ENCODE measurements around the gene KIAA2012. TPM values are rescaled to one million over a fixed set of nuclear protein-coding genes. Genes with fewer than 3 reads are reported as not detected.

The KIAA2012 gene
- total and polyA plus RNA-seq, 2 of the 8 experiments (the other 6 are each of a cell fraction or from before 2014, with no cell fraction given), result not detected

GRCh38 chr2:202142540-202142939 lies 69.5 kb downstream of the KIAA2012 start:
- DNase-seq (ENCODE audit: low read depth in 1 of 2, low spot score in 2 of 2) (no peak), FAIRE-seq (no peak)
- no peak overlapping the region for H2BK5ac ChIP-seq (ENCODE audit: low read depth, low read length)
- no peak overlapping the region for H3K56ac ChIP-seq (replicated peaks; ENCODE audit: insufficient read length, low read depth, low read length)
- H2AFZ ChIP-seq (ENCODE audit: low read length), result no peak overlapping the region
- no peak overlapping the region for H2AK5ac ChIP-seq (ENCODE audit: low read depth, low read length)
- no peaks in the 10 kb centered on the region for H3K79me2 ChIP-seq (ENCODE audit: control insufficient read depth in 1 of 2, insufficient read depth in 2 of 2, low read length in 2 of 2)
- no peak overlapping the region for H2BK15ac ChIP-seq (ENCODE audit: low read length)
- no peak overlapping the region for H3K9ac ChIP-seq (replicated peaks in 1 of 4; ENCODE audit: extremely low read depth in 1 of 4, low read depth in 3 of 4, low read length in 3 of 4)
- H3K4me2 ChIP-seq (ENCODE audit: insufficient read depth in 1 of 2, low read depth in 2 of 2, low read length in 2 of 2), result no peak overlapping the region
- H3K4ac ChIP-seq (replicated peaks; ENCODE audit: insufficient read length, low read depth, low read length), result no peak overlapping the region
- no peak overlapping the region for H2BK20ac ChIP-seq (ENCODE audit: low read length)
- H3K18ac ChIP-seq (ENCODE audit: extremely low read depth, low read length), result no peak overlapping the region
- no peak overlapping the region for H4K91ac ChIP-seq (replicated peaks; ENCODE audit: insufficient read length, low read length)
- CTCF ChIA-PET (ENCODE audit: partially characterized antibody), result interaction anchor here (1.0 kb wide), 1 partner anchor 17 kb away, joined by 3 read pairs; no protein-coding TSS in a partner anchor
- POLR2A ChIA-PET (ENCODE audit: partially characterized antibody), result no interaction called here
- no peak overlapping the region for H4K5ac ChIP-seq (ENCODE audit: insufficient read length, low read depth, low read length)
- H4K20me1 ChIP-seq (replicated peaks in 1 of 2; ENCODE audit: control insufficient read depth in 1 of 2, insufficient read depth in 2 of 2, low read length in 2 of 2), result no peaks in the 10 kb centered on the region
- H2BK12ac ChIP-seq (ENCODE audit: low read depth, low read length), result no peak overlapping the region
- H3K9me3 ChIP-seq (ENCODE audit: insufficient read depth in 2 of 2, low read depth in 1 of 2, low read length in 1 of 2), result no peaks in the 10 kb centered on the region
- H3K4me3 ChIP-seq (ENCODE audit: extremely low read depth in 1 of 4, insufficient read depth in 2 of 4, low read depth in 3 of 4, low read length in 4 of 4), result no peak overlapping the region
- no peak overlapping the region for H3K14ac ChIP-seq (ENCODE audit: insufficient read length)
- no peak overlapping the region for H2BK120ac ChIP-seq (replicated peaks; ENCODE audit: low read depth, low read length)
- 100% methylated on average over 1 of the region's 1 CpG; no CpG with 5 or more reads in 1 of the 2 experiments for WGBS, 2 experiments (ENCODE audit: extremely low coverage in 1 of 2, insufficient coverage in 1 of 2, insufficient read length in 1 of 2, insufficient replicate concordance in 2 of 2, low coverage in 1 of 2, low lambda C conversion rate in 2 of 2, missing lambda C conversion rate in 1 of 2)
- H3K79me1 ChIP-seq (ENCODE audit: low read depth, low read length), result no peaks in the 10 kb centered on the region
- no peaks in the 10 kb centered on the region for H3K27me3 ChIP-seq (replicated peaks in 1 of 4; ENCODE audit: control insufficient read depth in 3 of 4, extremely low read depth in 1 of 4, insufficient read depth in 3 of 4, low read length in 3 of 4)
- no peaks in the 10 kb centered on the region for H3K36me3 ChIP-seq (ENCODE audit: control insufficient read depth in 2 of 4, insufficient read depth in 4 of 4, low read length in 3 of 4)
- no peaks in the 10 kb centered on the region for H3K23me2 ChIP-seq (ENCODE audit: low read depth, low read length)
- no peak overlapping the region for H4K8ac ChIP-seq (ENCODE audit: extremely low read depth, insufficient read depth, low read length)
- peaks cover 0 to 13% (median 2%) of the 10 kb centered on the region in 4 experiments; a peak in 4 of 7 replicates for H3K4me1 ChIP-seq (replicated peaks in 1 of 4; ENCODE audit: control insufficient read depth in 3 of 4, insufficient read depth in 4 of 4, low read length in 3 of 4)
- H3K27ac ChIP-seq (ENCODE audit: low read depth, low read length), result no peak overlapping the region
- H3K23ac ChIP-seq (ENCODE audit: insufficient read length), result no peak overlapping the region
- no peak for TF ChIP-seq TAF1 (IDR thresholded peaks at IDR 0.05; ENCODE audit: low read depth, low read length)
- no peak for TF ChIP-seq RNF2 (IDR thresholded peaks at IDR 0.05; ENCODE audit: borderline replicate concordance, low read depth, low read length, missing control alignments, poor library complexity, severe bottlenecking)
- TF ChIP-seq SIRT6 (IDR thresholded peaks at IDR 0.05; ENCODE audit: low read length), result no peak
- no peak for TF ChIP-seq CEBPB (IDR thresholded peaks at IDR 0.05; ENCODE audit: low read depth, low read length)
- no peak for TF ChIP-seq USF2 (IDR thresholded peaks at IDR 0.05; ENCODE audit: low read length)
- TF ChIP-seq SIN3A (conservative IDR thresholded peaks at IDR 0.05 in 1 of 2, IDR thresholded peaks at IDR 0.05 in 1 of 2; ENCODE audit: low read depth in 1 of 2, low read length in 2 of 2), result no peak
- no peak for TF ChIP-seq TAF7 (optimal IDR thresholded peaks at IDR 0.05; ENCODE audit: borderline replicate concordance, low read depth, low read length)
- no peak for TF ChIP-seq POLR2AphosphoS5 (IDR thresholded peaks at IDR 0.05; ENCODE audit: low read depth, low read length)
- no peak for TF ChIP-seq FOSL1 (IDR thresholded peaks at IDR 0.05; ENCODE audit: insufficient read depth, low read depth, low read length)
- TF ChIP-seq BACH1 (IDR thresholded peaks at IDR 0.05; ENCODE audit: low read length), result no peak
- no peak for TF ChIP-seq TEAD4 (IDR thresholded peaks at IDR 0.05; ENCODE audit: low read depth, low read length)
- no peak for TF ChIP-seq EZH2 (IDR thresholded peaks at IDR 0.05; ENCODE audit: low read depth, low read length, severe bottlenecking)
- no peak for TF ChIP-seq GABPA (IDR thresholded peaks at IDR 0.05; ENCODE audit: borderline replicate concordance, insufficient read depth, low read length)
- TF ChIP-seq CHD2 (IDR thresholded peaks at IDR 0.05; ENCODE audit: low read length), result no peak

Data from H1 (cell line).